Measurements from ENCODE around the gene ZNF385C.

DNA sequence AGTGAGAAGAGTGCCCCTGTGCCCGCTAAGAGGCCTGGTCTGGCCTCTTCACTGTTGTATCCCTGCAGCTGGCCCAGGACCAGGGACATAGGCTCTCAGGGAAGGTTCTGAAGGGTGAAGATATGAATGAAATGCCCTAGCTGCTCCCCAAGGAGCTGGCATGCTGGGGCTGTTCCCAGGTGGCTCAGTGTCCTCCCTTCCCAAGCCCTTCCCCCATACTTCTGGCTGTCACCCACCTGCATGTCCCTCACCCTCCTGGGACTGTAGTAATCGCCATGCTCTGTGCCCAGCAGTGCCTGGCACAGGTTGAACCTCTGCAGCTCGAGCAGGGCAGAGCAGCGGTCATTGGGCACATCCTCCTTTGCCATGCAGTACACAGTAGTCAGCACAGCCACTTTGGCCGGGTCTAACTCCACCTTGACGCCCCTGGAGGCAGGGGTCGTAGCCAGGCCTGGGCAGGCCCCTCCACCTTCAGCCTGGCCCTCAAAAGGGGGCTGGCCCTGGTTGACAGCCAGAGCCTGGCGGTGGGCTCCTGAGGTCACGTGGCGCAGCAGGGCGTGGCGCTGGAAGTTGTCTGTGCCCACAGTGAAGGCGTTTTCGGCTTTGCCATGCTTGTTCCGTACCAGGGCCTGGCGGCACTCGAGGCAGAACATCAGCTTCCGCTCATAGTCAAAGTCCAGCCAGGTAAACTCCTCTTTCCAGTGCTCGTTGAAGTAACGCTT is 55.5 kb downstream of the ZNF385C start:
- TF ChIP-seq, protein P1, sequence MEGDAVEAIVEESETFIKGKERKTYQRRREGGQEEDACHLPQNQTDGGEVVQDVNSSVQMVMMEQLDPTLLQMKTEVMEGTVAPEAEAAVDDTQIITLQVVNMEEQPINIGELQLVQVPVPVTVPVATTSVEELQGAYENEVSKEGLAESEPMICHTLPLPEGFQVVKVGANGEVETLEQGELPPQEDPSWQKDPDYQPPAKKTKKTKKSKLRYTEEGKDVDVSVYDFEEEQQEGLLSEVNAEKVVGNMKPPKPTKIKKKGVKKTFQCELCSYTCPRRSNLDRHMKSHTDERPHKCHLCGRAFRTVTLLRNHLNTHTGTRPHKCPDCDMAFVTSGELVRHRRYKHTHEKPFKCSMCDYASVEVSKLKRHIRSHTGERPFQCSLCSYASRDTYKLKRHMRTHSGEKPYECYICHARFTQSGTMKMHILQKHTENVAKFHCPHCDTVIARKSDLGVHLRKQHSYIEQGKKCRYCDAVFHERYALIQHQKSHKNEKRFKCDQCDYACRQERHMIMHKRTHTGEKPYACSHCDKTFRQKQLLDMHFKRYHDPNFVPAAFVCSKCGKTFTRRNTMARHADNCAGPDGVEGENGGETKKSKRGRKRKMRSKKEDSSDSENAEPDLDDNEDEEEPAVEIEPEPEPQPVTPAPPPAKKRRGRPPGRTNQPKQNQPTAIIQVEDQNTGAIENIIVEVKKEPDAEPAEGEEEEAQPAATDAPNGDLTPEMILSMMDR (conservative IDR thresholded peaks at IDR 0.05 in 1 of 2, IDR thresholded peaks at IDR 0.05 in 1 of 2; ENCODE audit: extremely low read depth in 1 of 2, insufficient read depth in 1 of 2, low read depth in 1 of 2, low read length in 2 of 2): no peak
- TF ChIP-seq EZH2 (IDR thresholded peaks at IDR 0.05; ENCODE audit: borderline replicate concordance, low read length): no peak

All from mammary epithelial cell (primary cell).